Effector memory CD4-positive, alpha-beta T cell (primary cell): Measurements from ENCODE around the gene GRID2.
"Not testable (repeated sequence)": the region's sequence is repeated elsewhere in the genome, so short reads cannot be mapped to it uniquely, and the experiment has no call there.

Experiments used
- DNase-seq, 3 donors: peaks; one replicate each; pipeline ENCODE4 v3.0.0-alpha.2; 2020
- H3K27ac ChIP-seq: 2 replicates; pipeline ENCODE4 v1.7.0; 2013; ENCODE audit warnings: mild to moderate bottlenecking, low read length, moderate library complexity; ENCODE audit not compliant: insufficient read depth, poor library complexity, severe bottlenecking
- H3K27me3 ChIP-seq: replicated peaks from 2 replicates; pipeline ENCODE4 v1.7.0; 2013; ENCODE audit warnings: mild to moderate bottlenecking, low read length; ENCODE audit not compliant: insufficient read depth, control insufficient read depth, poor library complexity, severe bottlenecking
- H3K36me3 ChIP-seq: 2 replicates; pipeline ENCODE4 v1.7.0; 2013; ENCODE audit warnings: mild to moderate bottlenecking, low read length, moderate library complexity; ENCODE audit not compliant: control insufficient read depth, insufficient read depth
- H3K4me1 ChIP-seq: 2 replicates; pipeline ENCODE4 v1.7.0; 2013; ENCODE audit warnings: low read length, mild to moderate bottlenecking; ENCODE audit not compliant: control insufficient read depth, insufficient read depth, poor library complexity, severe bottlenecking
- H3K4me3 ChIP-seq: 2 replicates; pipeline ENCODE4 v1.7.0; 2013; ENCODE audit warnings: low read length, low read depth, mild to moderate bottlenecking; ENCODE audit not compliant: insufficient read depth, poor library complexity, severe bottlenecking
- H3K9me3 ChIP-seq: 2 replicates; pipeline ENCODE4 v1.7.0; 2013; ENCODE audit warnings: mild to moderate bottlenecking, low read length, moderate library complexity; ENCODE audit not compliant: control insufficient read depth

GRID2 gene

DNA sequence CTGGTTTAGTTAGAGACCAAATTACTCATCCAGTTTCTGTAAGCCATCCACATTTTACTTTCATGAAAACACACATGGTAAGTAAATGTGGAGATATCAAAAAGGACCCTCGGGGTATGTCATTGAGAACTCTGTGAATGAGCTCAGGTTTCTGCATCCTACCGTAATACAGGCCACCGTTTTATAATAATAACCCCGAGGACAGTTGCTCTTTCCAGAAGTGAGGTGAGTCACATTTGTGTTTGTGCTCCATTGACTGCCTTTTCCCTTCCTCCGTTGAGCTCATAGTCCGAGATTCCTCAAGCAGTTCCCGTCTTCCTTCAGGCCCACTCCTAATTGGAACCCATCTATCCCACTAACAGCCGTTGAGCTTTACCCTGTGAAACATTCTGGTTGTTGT lies 95.3 kb downstream of the GRID2 start:
- no peak overlapping the region for H3K4me3 ChIP-seq
- no peak for DNase-seq
- no peaks in the 10 kb centered on the region for H3K27me3 ChIP-seq
- H3K27ac ChIP-seq: no peak overlapping the region
- H3K36me3 ChIP-seq: no peaks in the 10 kb centered on the region
- no peaks in the 10 kb centered on the region for H3K4me1 ChIP-seq
- no peaks in the 10 kb centered on the region for H3K9me3 ChIP-seq

DNA sequence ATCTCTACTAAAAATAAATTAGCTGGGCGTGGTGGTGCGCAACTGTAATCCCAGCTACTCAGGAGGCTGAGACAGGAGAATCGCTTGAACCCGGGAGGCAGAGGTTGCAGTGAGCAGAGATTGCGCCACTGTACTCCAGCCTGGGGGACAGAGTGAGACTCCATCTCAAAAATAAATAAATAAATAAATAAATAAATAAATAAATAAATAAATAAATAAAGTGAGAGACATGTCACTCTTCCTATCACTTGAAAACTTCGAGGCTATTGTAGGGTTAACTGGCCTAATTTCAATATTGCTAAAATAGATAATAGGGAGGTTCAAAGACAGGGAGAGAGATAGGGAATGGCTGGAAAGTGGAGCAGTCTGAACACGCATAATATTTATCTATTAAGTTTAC lies 99.8 kb downstream of the GRID2 start:
- not testable (repeated sequence) for H3K36me3 ChIP-seq, H3K4me1 ChIP-seq, H3K9me3 ChIP-seq, H3K27ac ChIP-seq, H3K4me3 ChIP-seq, DNase-seq, H3K27me3 ChIP-seq

DNA sequence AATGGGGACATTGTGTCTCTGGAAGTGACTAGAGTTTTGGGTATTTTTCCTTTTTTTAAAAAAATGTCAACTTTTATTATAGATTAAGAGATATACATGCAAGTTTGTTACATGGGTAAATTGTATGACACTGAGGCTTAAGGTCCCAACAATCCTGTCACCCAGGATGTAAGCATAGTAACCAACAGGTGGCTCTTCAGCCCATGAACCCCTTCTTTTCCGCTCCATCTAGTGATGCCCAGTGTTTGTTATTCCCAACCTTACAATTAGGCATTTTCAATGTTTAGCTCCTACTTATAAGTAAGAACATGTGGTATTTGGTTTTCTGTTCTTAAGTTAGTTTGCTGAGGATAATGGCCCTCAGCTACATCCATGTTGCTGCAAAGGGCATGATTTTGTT lies 102.7 kb downstream of the GRID2 start:
- Histone ChIP-seq H3K27me3 (no peaks in the 10 kb centered on the region), H3K4me3 (no peak overlapping the region), H3K9me3 (no peaks in the 10 kb centered on the region), H3K27ac (no peak overlapping the region), H3K36me3 (no peaks in the 10 kb centered on the region), H3K4me1 (no peaks in the 10 kb centered on the region)
- no peak for DNase-seq

DNA sequence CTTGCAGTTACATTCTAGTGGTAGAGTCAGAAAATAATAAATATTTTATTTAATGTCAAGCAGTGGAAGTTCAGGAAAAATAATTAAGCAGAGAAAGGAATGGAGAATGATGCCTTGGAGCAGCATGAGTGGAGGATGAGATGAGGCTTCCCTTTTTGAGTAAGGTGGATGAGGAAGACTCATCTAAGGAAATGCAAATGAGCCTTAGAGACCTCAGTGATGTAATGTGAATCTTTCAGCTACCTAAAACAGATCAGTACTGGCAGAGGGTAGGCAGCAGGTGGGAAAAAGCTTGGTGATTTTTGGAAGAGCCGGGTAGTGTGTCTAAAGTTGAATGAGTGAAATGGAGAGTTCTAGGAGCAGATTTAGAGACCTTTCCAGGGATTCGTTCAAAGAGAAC lies 118.2 kb downstream of the GRID2 start:
- Histone ChIP-seq H3K27me3 (no peaks in the 10 kb centered on the region), H3K9me3 (no peaks in the 10 kb centered on the region), H3K27ac (no peak overlapping the region), H3K36me3 (no peaks in the 10 kb centered on the region), H3K4me1 (no peaks in the 10 kb centered on the region), H3K4me3 (no peak overlapping the region)
- DNase-seq: no peak

DNA sequence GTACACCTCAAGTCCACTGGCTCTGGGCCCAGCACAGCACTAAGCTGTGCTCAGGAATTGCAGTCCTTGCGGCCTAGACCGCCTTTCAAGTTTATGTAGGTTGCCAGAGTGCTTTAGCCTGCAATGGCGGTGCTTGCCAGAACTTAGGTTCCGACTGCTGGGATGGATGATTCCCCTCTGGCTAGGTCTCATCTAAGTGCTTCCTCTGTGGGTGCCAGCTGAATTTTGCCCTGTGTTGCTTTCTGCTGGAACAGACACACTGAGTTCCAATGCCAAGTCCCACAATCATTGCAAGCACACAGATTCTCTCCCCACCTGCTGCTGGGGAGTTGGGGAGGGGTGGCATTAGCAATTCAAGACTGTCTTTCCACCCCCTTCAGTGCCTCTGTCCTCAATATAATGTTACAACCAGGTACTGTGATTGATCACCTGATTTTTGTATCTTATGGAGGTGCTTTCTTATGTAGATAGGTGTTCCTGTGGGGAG lies 129.5 kb downstream of the GRID2 start:
- Histone ChIP-seq H3K36me3 (no peaks in the 10 kb centered on the region), H3K9me3 (no peaks in the 10 kb centered on the region), H3K4me1 (no peaks in the 10 kb centered on the region), H3K27me3 (no peaks in the 10 kb centered on the region), H3K4me3 (no peak overlapping the region), H3K27ac (no peak overlapping the region)
- DNase-seq: no peak

DNA sequence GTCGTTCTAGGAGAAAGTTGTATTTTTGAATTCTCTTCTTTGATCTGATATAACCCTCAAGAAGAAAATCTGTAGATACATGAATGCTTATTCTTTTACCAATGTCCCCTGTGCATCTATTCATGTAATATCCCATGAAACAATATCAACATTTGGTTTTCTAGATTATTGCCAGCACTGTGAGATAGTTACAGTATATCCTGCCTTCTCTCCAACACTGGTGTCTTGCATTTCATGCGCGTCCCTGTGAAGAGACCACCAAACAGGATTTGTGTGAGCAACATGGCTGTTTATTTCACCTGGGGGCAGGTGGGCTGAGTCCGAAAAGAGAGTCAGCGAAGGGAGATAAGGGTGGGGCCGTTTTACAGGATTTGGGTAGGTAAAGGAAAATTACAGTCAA lies 135.0 kb downstream of the GRID2 start:
- not testable (repeated sequence) for H3K36me3 ChIP-seq, H3K27ac ChIP-seq, DNase-seq, H3K9me3 ChIP-seq, H3K4me1 ChIP-seq, H3K4me3 ChIP-seq, H3K27me3 ChIP-seq

DNA sequence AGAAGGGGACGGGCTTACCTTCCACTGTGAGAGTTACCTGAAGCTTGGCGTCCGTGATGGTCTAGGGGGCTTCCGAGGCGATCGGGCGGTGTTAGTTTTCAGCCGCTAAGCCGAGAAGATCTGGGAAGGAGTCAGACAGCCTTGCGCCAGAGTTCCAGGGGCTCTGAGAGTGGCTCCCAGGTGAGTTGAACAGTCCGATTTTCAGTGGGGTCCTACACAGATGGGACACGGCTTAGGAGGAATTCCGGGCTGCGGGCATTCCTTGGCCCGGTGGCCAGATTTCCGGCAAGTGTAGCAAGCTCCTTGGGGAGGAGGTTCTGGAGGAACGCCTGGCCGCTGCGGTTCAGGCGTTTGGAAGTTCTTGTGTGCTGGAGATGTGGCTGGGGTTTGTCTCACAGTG lies 138.4 kb downstream of the GRID2 start:
- not testable (repeated sequence) for H3K9me3 ChIP-seq, DNase-seq

DNA sequence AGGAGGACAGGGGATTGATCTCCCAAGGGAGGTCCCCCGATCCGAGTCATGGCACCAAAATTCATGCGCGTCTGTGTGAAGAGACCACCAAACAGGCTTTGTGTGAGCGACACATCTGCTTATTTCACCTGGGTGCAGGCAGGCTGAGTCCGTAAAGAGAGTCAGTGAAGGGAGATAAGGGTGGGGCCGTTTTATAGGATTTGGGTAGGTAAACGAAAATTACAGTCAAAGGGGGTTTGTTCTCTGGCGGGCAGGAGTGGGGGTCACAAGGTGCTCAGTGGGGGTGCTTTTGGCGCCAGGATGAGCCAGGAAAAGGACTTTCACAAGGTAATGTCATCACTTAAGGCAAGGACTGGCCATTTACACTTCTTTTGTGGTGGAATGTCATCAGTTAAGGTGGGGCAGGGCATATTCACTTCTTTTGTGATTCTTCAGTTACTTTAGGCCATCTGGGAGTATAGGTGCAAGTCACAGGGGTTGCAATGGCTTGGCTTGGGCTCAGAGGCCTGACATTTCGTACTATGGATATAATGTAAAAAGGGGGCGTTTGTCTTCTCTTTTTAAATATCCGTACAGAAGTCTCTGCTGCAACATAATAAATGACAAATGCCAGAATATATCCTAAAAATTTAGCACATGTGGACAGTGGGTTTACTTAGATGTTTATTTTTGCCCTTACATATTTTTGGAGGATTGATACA lies 140.5 kb downstream of the GRID2 start:
- not testable (repeated sequence) for H3K27ac ChIP-seq, H3K4me1 ChIP-seq, H3K4me3 ChIP-seq, H3K27me3 ChIP-seq, H3K9me3 ChIP-seq, DNase-seq, H3K36me3 ChIP-seq

More for the DNA sequence above, 138.4 kb downstream of the GRID2 start:
- H3K27me3 ChIP-seq, H3K36me3 ChIP-seq, H3K4me1 ChIP-seq, H3K4me3 ChIP-seq, H3K27ac ChIP-seq: not testable (repeated sequence)

DNA sequence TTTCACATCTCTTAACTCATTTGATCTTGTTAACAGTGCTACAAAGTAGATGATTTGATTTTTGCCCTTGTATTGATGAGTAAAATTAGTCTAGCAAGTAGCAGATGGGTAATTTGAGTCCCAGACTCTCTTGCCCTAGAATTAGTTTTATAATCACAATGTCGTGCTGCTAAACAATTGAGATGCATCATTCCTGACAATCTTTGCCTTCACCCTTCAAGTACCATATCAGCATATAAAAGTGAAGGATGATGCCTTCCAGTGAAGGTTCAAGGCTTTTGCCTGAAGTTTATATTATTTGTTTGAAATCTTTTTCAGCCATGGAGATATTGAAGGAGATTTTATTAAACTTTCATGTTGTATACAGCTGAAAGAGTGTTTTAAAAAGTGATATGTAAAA lies 141.4 kb downstream of the GRID2 start:
- H3K9me3 ChIP-seq: no peaks in the 10 kb centered on the region
- no peak overlapping the region for H3K27ac ChIP-seq
- no peaks in the 10 kb centered on the region for H3K36me3 ChIP-seq
- H3K27me3 ChIP-seq: no peaks in the 10 kb centered on the region
- no peak overlapping the region for H3K4me3 ChIP-seq
- no peaks in the 10 kb centered on the region for H3K4me1 ChIP-seq
- DNase-seq: no peak

DNA sequence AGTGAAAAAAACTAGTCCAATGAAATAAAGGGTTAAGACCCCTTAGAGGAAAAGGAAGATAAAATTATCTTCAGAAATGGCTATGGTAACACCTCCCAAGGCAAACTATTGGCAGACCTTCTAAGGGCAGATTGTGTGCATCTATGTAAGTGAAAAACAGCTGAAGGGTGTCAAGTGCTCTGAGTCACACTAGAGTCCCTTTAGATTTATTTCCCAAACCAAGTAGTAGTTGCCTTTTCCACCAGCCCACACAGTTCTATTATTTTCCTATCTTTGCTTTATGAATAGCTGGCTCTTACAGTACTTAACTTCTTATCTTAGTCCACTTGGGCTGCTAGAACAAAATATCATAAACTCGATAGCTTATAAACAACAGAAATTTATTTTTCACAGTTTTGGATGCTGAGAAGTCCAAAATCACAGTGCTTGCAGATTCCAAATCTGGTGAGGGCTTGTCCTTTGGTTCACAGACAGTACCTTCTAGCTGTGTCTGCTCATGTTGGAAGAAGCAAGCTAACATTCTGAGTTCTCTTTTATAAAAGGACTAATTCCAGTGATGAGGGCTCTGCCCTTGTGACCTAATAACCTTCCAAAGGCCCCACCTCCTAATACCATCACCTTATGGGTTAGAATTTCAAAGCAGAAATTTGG lies 143.6 kb downstream of the GRID2 start:
- H3K36me3 ChIP-seq: no peaks in the 10 kb centered on the region

More for the DNA sequence above, 143.6 kb downstream of the GRID2 start:
- H3K9me3 ChIP-seq: no peaks in the 10 kb centered on the region
- no peak overlapping the region for H3K27ac ChIP-seq
- H3K4me3 ChIP-seq: no peak overlapping the region
- H3K27me3 ChIP-seq: no peaks in the 10 kb centered on the region
- DNase-seq: no peak
- H3K4me1 ChIP-seq: no peaks in the 10 kb centered on the region
